ENCODE measurements around the gene RALB. TPM values are rescaled to one million over a fixed set of nuclear protein-coding genes. Genes with fewer than 3 reads are reported as not detected.
"Not testable (repeated sequence)": the region's sequence is repeated elsewhere in the genome, so short reads cannot be mapped to it uniquely, and the experiment has no call there.

RALB gene
- total RNA-seq, 2 donors from 2014 or later: 71.8 to 93.4 TPM

DNA sequence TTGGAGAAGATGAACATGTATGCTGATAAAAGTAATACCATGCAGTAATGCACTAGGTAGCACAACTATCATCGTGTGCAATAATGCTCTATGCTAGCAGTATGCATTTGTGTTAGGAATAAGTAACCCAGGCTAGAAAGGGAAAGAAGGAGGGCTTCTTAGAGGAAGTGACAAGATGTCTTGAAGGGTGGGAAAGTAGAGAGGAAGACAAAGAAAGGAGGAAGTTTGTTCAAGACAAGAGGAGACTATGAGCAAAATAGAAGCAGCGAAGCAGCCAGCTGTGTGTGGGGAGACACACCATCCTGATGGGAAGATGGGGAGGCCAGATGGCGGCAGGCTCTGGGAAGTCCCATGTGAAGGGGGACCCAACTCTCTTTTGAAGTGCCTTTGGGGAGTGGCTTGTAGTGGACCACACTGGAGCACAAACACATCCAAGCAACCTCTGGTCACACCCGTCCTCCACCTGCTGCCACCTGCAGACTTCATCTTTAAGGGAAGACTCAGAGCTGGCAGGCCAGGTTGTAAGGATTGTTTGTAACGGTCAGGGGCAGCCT, 53.4 kb downstream of the RALB start:
- Histone ChIP-seq H3K36me3 (no peaks in the 10 kb centered on the region), H3K9ac (ENCODE audit: low read depth in 2 of 2, low read length in 2 of 2) (no peak overlapping the region), H3K4me1 (no peaks in the 10 kb centered on the region), H3K27ac (no peak overlapping the region), H3K9me3 (no peaks in the 10 kb centered on the region), H3K27me3 (no peaks in the 10 kb centered on the region), H3K4me3 (no peak overlapping the region)
- TF ChIP-seq, protein P1, sequence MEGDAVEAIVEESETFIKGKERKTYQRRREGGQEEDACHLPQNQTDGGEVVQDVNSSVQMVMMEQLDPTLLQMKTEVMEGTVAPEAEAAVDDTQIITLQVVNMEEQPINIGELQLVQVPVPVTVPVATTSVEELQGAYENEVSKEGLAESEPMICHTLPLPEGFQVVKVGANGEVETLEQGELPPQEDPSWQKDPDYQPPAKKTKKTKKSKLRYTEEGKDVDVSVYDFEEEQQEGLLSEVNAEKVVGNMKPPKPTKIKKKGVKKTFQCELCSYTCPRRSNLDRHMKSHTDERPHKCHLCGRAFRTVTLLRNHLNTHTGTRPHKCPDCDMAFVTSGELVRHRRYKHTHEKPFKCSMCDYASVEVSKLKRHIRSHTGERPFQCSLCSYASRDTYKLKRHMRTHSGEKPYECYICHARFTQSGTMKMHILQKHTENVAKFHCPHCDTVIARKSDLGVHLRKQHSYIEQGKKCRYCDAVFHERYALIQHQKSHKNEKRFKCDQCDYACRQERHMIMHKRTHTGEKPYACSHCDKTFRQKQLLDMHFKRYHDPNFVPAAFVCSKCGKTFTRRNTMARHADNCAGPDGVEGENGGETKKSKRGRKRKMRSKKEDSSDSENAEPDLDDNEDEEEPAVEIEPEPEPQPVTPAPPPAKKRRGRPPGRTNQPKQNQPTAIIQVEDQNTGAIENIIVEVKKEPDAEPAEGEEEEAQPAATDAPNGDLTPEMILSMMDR (IDR thresholded peaks at IDR 0.05): no peak
- no peak for DNase-seq
- intact Hi-C loops (cut with DNase I): no loop called here

DNA sequence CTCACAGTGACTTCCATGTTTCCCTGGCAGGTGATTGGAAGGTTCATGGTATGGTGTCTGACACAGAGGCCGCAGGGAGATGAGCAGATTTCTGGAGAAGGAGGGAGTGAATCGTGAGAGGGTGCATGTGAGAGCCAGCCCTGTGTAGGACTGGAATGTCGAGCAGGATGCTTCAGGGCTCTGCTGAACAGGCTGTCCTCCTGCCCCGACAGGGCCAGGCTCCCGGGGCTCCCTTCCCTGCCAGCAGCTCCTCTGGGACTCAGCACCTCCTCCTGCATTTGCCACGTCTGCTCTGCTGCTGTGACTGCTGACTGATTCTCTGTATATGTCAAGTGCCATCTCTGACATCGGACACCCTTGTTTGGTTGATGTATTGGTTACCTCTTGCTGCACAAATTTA, 54.8 kb downstream of the RALB start:
- H3K36me3 ChIP-seq: no peaks in the 10 kb centered on the region
- intact Hi-C loops (cut with DNase I): no loop called here
- TF ChIP-seq, protein P1 (IDR thresholded peaks at IDR 0.05): no peak

DNA sequence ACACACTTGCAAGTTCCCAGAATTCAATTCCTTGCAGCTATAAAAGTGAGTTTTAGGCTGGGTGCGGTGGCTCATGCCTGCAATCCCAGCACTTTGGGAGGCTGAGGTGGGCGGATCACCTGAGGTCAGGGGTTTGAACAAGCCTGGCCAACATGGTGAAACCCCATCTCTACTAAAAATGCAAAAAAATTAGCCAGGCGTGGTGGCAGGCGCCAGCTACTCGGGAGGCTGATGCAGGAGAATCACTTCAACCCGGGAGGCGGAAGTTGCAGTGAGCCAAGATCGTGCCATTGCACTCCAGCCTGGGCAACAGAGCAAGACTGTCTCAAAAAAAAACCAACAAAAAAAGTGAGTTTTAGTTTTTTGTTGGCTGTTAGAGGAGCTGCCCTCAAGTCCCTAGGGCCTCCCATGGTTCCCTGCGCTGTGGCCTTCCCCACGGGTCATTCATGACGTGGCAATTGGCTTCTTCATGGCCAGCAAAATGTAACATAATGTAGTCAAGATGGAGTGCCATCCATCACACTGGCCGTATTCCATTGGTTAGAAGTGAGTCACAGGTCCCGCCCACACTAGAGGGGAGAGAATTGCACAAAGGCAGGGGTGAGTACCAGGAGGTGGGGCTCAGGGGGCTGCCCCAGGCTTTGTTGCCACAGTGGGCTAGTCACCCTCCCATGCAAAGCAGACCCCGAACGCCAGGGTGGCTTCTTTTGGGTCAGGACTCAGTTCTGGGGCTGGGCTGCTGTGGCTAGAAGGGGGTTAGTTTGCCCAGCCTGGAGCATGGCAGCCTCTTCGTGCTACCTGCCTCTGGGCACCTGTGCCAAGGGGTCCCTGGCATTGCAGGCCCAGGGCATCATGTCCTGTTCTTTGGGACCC, 55.6 kb downstream of the RALB start:
- no peak overlapping the region for H3K4me3 ChIP-seq
- TF ChIP-seq, protein P1 (IDR thresholded peaks at IDR 0.05): no peak
- H3K27me3 ChIP-seq: no peaks in the 10 kb centered on the region
- H3K36me3 ChIP-seq: no peaks in the 10 kb centered on the region
- intact Hi-C loops (cut with DNase I): no loop called here
- H3K4me1 ChIP-seq: no peaks in the 10 kb centered on the region
- no peak overlapping the region for H3K9ac ChIP-seq (ENCODE audit: low read depth in 2 of 2, low read length in 2 of 2)
- no peak for DNase-seq
- H3K27ac ChIP-seq: no peak overlapping the region
- H3K9me3 ChIP-seq: no peaks in the 10 kb centered on the region

More for the DNA sequence above, 54.8 kb downstream of the RALB start:
- H3K9me3 ChIP-seq: no peaks in the 10 kb centered on the region
- H3K4me3 ChIP-seq: no peak overlapping the region
- H3K27ac ChIP-seq: no peak overlapping the region
- no peak for DNase-seq
- no peaks in the 10 kb centered on the region for H3K4me1 ChIP-seq
- no peak overlapping the region for H3K9ac ChIP-seq (ENCODE audit: low read depth in 2 of 2, low read length in 2 of 2)
- H3K27me3 ChIP-seq: no peaks in the 10 kb centered on the region

DNA sequence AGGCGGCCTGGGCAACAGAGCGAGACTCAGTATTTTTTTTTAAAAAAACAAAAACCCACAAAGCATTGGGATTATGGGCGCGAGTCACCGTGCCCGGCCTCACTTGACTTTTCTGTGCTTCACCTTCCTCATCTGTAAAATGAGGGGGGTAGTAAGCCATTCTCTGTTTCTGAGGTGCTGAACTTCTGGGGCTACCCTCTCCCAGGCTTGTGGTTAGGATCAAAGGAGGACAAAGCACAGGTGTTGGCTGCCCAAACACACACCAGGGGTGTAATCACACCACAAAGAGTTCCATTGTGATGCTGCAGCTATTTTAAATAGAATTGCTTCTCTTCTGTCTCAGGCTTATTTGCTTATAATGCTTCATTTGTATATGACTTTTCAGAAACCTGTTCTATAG, 57.5 kb downstream of the RALB start:
- no peak overlapping the region for H3K4me3 ChIP-seq
- no peaks in the 10 kb centered on the region for H3K27me3 ChIP-seq
- H3K9me3 ChIP-seq: no peaks in the 10 kb centered on the region
- no peak overlapping the region for H3K9ac ChIP-seq (ENCODE audit: low read depth in 2 of 2, low read length in 2 of 2)
- H3K27ac ChIP-seq: no peak overlapping the region
- no peaks in the 10 kb centered on the region for H3K36me3 ChIP-seq
- H3K4me1 ChIP-seq: peaks cover 3% of the 10 kb centered on the region
- no peak for DNase-seq
- intact Hi-C loops (cut with DNase I): loop anchor here (10.0 kb wide), 2 partner anchors 55 to 105 kb away; partner anchors contain the start of gene RALB
- TF ChIP-seq, protein P1 (IDR thresholded peaks at IDR 0.05): no peak

DNA sequence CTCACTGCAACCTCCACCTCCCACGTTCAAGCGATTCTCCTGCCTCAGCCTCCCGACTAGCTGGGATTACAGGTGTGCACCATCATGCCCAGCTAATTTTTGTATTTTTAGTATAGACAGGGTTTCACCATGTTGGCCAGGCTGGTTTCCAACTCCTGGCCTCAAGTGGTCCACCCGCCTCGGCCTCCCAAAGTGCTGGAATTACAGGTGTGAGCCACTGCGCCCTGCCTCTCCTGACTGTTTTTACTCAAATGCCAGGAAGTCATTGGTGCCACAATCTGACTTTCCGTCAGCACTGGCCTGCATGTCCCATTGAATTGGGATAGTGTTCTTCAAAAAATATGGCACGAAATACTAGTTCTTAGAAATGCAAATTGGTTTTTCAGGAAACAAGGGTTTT, 58.2 kb downstream of the RALB start:
- H3K4me3 ChIP-seq; H3K27me3 ChIP-seq; H3K27ac ChIP-seq; H3K9me3 ChIP-seq; H3K36me3 ChIP-seq; DNase-seq; H3K9ac ChIP-seq (ENCODE audit: low read depth in 2 of 2, low read length in 2 of 2); H3K4me1 ChIP-seq: not testable (repeated sequence)
- intact Hi-C loops (cut with DNase I): loop anchor here (10.0 kb wide), 2 partner anchors 56 to 106 kb away; partner anchors contain the start of gene RALB

DNA sequence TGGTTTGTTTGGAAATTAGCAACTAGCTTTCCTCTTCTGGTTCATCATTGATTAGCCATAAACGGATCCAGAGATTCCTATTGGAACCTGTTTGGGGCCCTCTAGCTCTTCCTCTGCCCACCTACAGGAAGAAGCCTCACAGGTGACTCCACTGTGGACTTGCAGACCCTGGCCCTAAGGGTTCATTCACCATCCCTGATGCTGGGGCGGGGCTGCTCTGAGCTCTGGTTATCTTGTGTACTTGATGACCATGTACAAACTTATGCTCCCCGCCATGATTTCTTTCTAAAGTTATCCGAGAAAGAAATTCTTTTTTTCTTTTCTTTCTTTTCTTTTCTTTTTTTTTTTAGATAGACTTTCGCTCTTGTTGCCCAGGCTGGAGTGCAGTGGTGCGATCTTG, 59.4 kb downstream of the RALB start:
- TF ChIP-seq, protein P1 (IDR thresholded peaks at IDR 0.05): no peak
- no peaks in the 10 kb centered on the region for H3K9me3 ChIP-seq
- no peaks in the 10 kb centered on the region for H3K27me3 ChIP-seq
- peaks cover 3% of the 10 kb centered on the region for H3K4me1 ChIP-seq
- intact Hi-C loops (cut with DNase I): loop anchor here (10.0 kb wide), 2 partner anchors 57 to 107 kb away; partner anchors contain the start of gene RALB
- H3K27ac ChIP-seq: no peak overlapping the region
- no peaks in the 10 kb centered on the region for H3K36me3 ChIP-seq
- no peak for DNase-seq
- no peak overlapping the region for H3K9ac ChIP-seq (ENCODE audit: low read depth in 2 of 2, low read length in 2 of 2)
- no peak overlapping the region for H3K4me3 ChIP-seq
